AG10803 (cell line): Measurements from ENCODE around the gene PDLIM3.
"Not testable (repeated sequence)": the region's sequence is repeated elsewhere in the genome, so short reads cannot be mapped to it uniquely, and the experiment has no call there.

Source experiments
- DNase-seq: peaks from one replicate; pipeline ENCODE4 v3.0.0; 2010; ENCODE audit warnings: low read depth
- H3K4me3 ChIP-seq: 2 replicates; pipeline ENCODE4 v1.5.1; 2011; ENCODE audit warnings: mild to moderate bottlenecking, low read length, control low read depth
- TF ChIP-seq, protein P1 (sequence below): conservative IDR thresholded peaks from 2 replicates; pipeline ENCODE4 v1.5.1; 2011; ENCODE audit warnings: mild to moderate bottlenecking, low read length, control low read depth, inconsistent platforms

Gene PDLIM3

GRCh38 chr4:185540040-185540439, 4.7 kb upstream of the PDLIM3 start:
- TF ChIP-seq, protein P1, sequence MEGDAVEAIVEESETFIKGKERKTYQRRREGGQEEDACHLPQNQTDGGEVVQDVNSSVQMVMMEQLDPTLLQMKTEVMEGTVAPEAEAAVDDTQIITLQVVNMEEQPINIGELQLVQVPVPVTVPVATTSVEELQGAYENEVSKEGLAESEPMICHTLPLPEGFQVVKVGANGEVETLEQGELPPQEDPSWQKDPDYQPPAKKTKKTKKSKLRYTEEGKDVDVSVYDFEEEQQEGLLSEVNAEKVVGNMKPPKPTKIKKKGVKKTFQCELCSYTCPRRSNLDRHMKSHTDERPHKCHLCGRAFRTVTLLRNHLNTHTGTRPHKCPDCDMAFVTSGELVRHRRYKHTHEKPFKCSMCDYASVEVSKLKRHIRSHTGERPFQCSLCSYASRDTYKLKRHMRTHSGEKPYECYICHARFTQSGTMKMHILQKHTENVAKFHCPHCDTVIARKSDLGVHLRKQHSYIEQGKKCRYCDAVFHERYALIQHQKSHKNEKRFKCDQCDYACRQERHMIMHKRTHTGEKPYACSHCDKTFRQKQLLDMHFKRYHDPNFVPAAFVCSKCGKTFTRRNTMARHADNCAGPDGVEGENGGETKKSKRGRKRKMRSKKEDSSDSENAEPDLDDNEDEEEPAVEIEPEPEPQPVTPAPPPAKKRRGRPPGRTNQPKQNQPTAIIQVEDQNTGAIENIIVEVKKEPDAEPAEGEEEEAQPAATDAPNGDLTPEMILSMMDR, result no peak
- no peak for DNase-seq
- H3K4me3 ChIP-seq, result no peak overlapping the region

- DNase-seq, result no peak
- H3K4me3 ChIP-seq, result no peak overlapping the region
- TF ChIP-seq, protein P1, result no peak
These were observed 3.5 kb upstream of the PDLIM3 start for GRCh38 chr4:185538806-185539205.

DNA sequence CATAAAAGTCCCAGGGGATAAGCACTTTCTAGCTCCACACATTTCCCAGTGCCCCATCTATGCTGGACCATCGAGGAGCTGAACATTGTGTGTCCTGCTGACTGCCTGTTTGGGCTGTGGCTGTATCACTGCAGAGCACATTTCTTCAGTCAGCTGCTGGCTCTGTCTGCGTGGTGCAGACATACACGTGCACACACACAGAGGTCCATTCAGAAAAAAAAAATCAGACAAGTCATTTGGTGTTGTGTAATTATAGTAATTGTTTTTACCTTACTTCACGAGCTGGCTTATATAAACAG, 1.1 kb upstream of the PDLIM3 start:
- TF ChIP-seq, protein P1, result no peak
- DNase-seq, result peak; percentile 8
- no peak overlapping the region for H3K4me3 ChIP-seq

GRCh38 chr4:185535612-185536410, 504 bp upstream of the PDLIM3 start:
- TF ChIP-seq, protein P1, result no peak
- peak overlapping the region; percentile 50 for H3K4me3 ChIP-seq
- DNase-seq, result no peak

GRCh38 chr4:185534511-185534865, 819 bp downstream of the PDLIM3 start:
- H3K4me3 ChIP-seq, result peak overlapping the region; percentile 38
- TF ChIP-seq, protein P1, result no peak
- no peak for DNase-seq

GRCh38 chr4:185532795-185533324, 2.4 kb downstream of the PDLIM3 start:
- no peak overlapping the region for H3K4me3 ChIP-seq
- no peak for DNase-seq
- TF ChIP-seq, protein P1, result no peak

GRCh38 chr4:185532293-185532692, 3.0 kb downstream of the PDLIM3 start:
- DNase-seq, result no peak
- no peak overlapping the region for H3K4me3 ChIP-seq

DNA sequence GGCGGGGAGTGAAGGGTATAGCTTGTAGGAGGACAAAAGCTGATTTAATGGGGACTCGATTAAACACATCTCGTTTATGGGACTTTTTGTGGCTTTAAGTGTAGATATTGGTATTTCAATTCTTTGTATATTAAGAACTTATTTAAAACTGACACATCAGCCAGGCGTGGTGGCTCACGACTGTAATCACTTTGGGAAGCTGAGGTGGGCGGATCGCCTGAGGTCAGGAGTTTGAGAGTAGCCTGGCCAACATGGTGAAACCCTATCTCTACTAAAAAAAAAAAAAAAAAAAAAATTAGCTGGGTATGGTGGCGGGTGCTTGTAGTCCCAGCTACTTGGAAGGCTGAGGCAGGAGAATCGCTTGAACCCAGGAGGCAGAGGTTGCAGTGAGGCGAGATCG, 3.7 kb downstream of the PDLIM3 start:
- DNase-seq, H3K4me3 ChIP-seq: not testable (repeated sequence)

More at GRCh38 chr4:185532293-185532692, 3.0 kb downstream of the PDLIM3 start:
- TF ChIP-seq, protein P1, result no peak
